H9 (cell line): ENCODE results near the gene SLC19A1. TPM values are rescaled to one million over a fixed set of nuclear protein-coding genes. Genes with fewer than 3 reads are reported as not detected.

ENCODE experiments used
- DNase-seq: peaks from one replicate; pipeline ENCODE4 v3.0.0-alpha.2; 2017
- H2AFZ ChIP-seq: one replicate; pipeline ENCODE4 v1.6.1; 2013; ENCODE audit warnings: mild to moderate bottlenecking, low read length, control low read depth, moderate library complexity
- H2AK5ac ChIP-seq: 2 replicates; pipeline ENCODE4 v1.6.1; 2013; ENCODE audit warnings: low read length, control low read depth, mixed read lengths; ENCODE audit not compliant: insufficient read length
- H2BK120ac ChIP-seq: one replicate; pipeline ENCODE4 v1.6.1; 2013; ENCODE audit warnings: low read depth, mild to moderate bottlenecking, low read length, control low read depth, inconsistent platforms; ENCODE audit not compliant: poor library complexity, severe bottlenecking
- H2BK12ac ChIP-seq: 2 replicates; pipeline ENCODE4 v1.6.1; 2013; ENCODE audit warnings: low read length, control low read depth, mixed read lengths, low read depth; ENCODE audit not compliant: insufficient read length
- H2BK15ac ChIP-seq: 2 replicates; pipeline ENCODE4 v1.6.1; 2013; ENCODE audit warnings: low read depth, low read length, control low read depth
- H2BK20ac ChIP-seq: one replicate; pipeline ENCODE4 v1.6.1; 2013; ENCODE audit warnings: low read depth, mild to moderate bottlenecking, low read length, control low read depth, inconsistent platforms; ENCODE audit not compliant: poor library complexity, severe bottlenecking
- H2BK5ac ChIP-seq: 2 replicates; pipeline ENCODE4 v1.6.1; 2013; ENCODE audit warnings: low read length, control low read depth, mixed read lengths; ENCODE audit not compliant: insufficient read length
- H3K14ac ChIP-seq: 2 replicates; pipeline ENCODE4 v1.6.1; 2013; ENCODE audit warnings: low read length, control low read depth; ENCODE audit not compliant: insufficient read depth
- H3K18ac ChIP-seq: 2 replicates; pipeline ENCODE4 v1.6.1; 2013; ENCODE audit warnings: low read depth, mild to moderate bottlenecking, mixed read lengths, low read length, control low read depth; ENCODE audit not compliant: insufficient read length
- H3K23ac ChIP-seq: 2 replicates; pipeline ENCODE4 v1.6.1; 2013; ENCODE audit warnings: low read length, control low read depth, mixed read lengths, low read depth; ENCODE audit not compliant: insufficient read length
- H3K23me2 ChIP-seq: 2 replicates; pipeline ENCODE4 v1.6.1; 2013; ENCODE audit warnings: low read depth, mild to moderate bottlenecking, mixed read lengths, low read length, control low read depth; ENCODE audit not compliant: insufficient read length, poor library complexity, severe bottlenecking
- H3K27ac ChIP-seq: 2 replicates; pipeline ENCODE4 v1.5.1; 2013; ENCODE audit warnings: low read length, control low read depth, mixed read lengths, low read depth; ENCODE audit not compliant: insufficient read length
- H3K27me3 ChIP-seq: 2 replicates; pipeline ENCODE4 v1.6.1; 2013; ENCODE audit warnings: low read length, control low read depth, inconsistent platforms; ENCODE audit not compliant: insufficient read depth
- H3K4ac ChIP-seq: 2 replicates; pipeline ENCODE4 v1.6.1; 2013; ENCODE audit warnings: low read depth, mild to moderate bottlenecking, control low read depth, inconsistent platforms, low read length, moderate library complexity
- H3K4me1 ChIP-seq: 2 replicates; pipeline ENCODE4 v1.6.1; 2013; ENCODE audit warnings: low read length, control low read depth, inconsistent platforms; ENCODE audit not compliant: insufficient read depth
- H3K4me2 ChIP-seq: 2 replicates; pipeline ENCODE4 v1.6.1; 2013; ENCODE audit warnings: low read length, control low read depth, mixed read lengths; ENCODE audit not compliant: insufficient read length, insufficient read depth
- H3K56ac ChIP-seq: 2 replicates; pipeline ENCODE4 v1.6.1; 2013; ENCODE audit warnings: low read depth, mild to moderate bottlenecking, mixed read lengths, low read length, control low read depth; ENCODE audit not compliant: insufficient read length
- H3K79me1 ChIP-seq: 2 replicates; pipeline ENCODE4 v1.6.1; 2013; ENCODE audit warnings: low read depth, mild to moderate bottlenecking, moderate library complexity, low read length, control low read depth, inconsistent platforms; ENCODE audit not compliant: insufficient read depth, poor library complexity, severe bottlenecking
- H3K79me2 ChIP-seq: 2 replicates; pipeline ENCODE4 v1.6.1; 2013; ENCODE audit warnings: low read length, control low read depth, inconsistent platforms; ENCODE audit not compliant: insufficient read depth
- H3K9ac ChIP-seq: 2 replicates; pipeline ENCODE4 v1.6.1; 2013; ENCODE audit warnings: low read length, control low read depth, mixed read lengths; ENCODE audit not compliant: insufficient read length; ENCODE audit errors: extremely low read depth
- H3K9me3 ChIP-seq: one replicate; pipeline ENCODE4 v1.6.1; 2013; ENCODE audit warnings: low read depth, low read length, inconsistent platforms; ENCODE audit not compliant: control insufficient read depth
- H3T11ph ChIP-seq: one replicate; pipeline ENCODE4 v1.6.1; 2013; ENCODE audit warnings: mild to moderate bottlenecking, low read length, control low read depth, inconsistent platforms
- H4K20me1 ChIP-seq: one replicate; pipeline ENCODE4 v1.6.1; 2013; ENCODE audit not compliant: control insufficient read depth, insufficient read length, insufficient read depth
- H4K5ac ChIP-seq: 2 replicates; pipeline ENCODE4 v1.6.1; 2013; ENCODE audit warnings: low read depth, mild to moderate bottlenecking, mixed read lengths, low read length, control low read depth; ENCODE audit not compliant: insufficient read length
- H4K8ac ChIP-seq: replicated peaks from 2 replicates; pipeline ENCODE4 v1.6.1; 2013; ENCODE audit warnings: low read length, control low read depth, mixed read lengths, low read depth; ENCODE audit not compliant: insufficient read length
- H4K91ac ChIP-seq: 2 replicates; pipeline ENCODE4 v1.6.1; 2013; ENCODE audit warnings: low read depth, mild to moderate bottlenecking, moderate library complexity, mixed read lengths, low read length, control low read depth; ENCODE audit not compliant: insufficient read length
- H3K27ac Mint-ChIP-seq, 3 experiments: 2 replicates in 2 of 3; 3 replicates in 1 of 3; pipeline ENCODE4 v1.8.0; 2020 to 2021; ENCODE audit warnings: mixed read lengths in 3 of 3, mild to moderate bottlenecking in 1 of 3, moderate library complexity in 1 of 3
- H3K27me3 Mint-ChIP-seq: 2 replicates; pipeline ENCODE4 v1.8.0; 2021; ENCODE audit warnings: low read depth, mild to moderate bottlenecking, moderate library complexity, mixed read lengths
- H3K36me3 Mint-ChIP-seq, 3 experiments: 2 replicates in 2 of 3; 3 replicates in 1 of 3; pipeline ENCODE4 v1.8.0; 2020 to 2021; ENCODE audit warnings: low read depth in 3 of 3, mixed read lengths in 3 of 3; ENCODE audit not compliant: insufficient read depth in 1 of 3
- H3K4me1 Mint-ChIP-seq, 2 experiments: 2 replicates each; pipeline ENCODE4 v1.8.0; 2020; ENCODE audit warnings: mixed read lengths in 2 of 2
- H3K4me3 Mint-ChIP-seq, 2 experiments: 2 replicates in 1 of 2; 3 replicates in 1 of 2; pipeline ENCODE4 v1.8.0; 2020 to 2021; ENCODE audit warnings: mild to moderate bottlenecking in 2 of 2, mixed read lengths in 2 of 2, moderate library complexity in 1 of 2
- H3K9me3 Mint-ChIP-seq, 2 experiments: 2 replicates in 1 of 2; 3 replicates in 1 of 2; pipeline ENCODE4 v1.8.0; 2020; ENCODE audit warnings: mild to moderate bottlenecking in 2 of 2, mixed read lengths in 2 of 2, moderate library complexity in 1 of 2
- WGBS: extraction: QIAGEN DNeasy Blood & Tissue Kit; methylation state at CpG from one replicate; pipeline ENCODE4 v1.1.7; 2013; ENCODE audit warnings: missing lambda C conversion rate, low lambda C conversion rate, mixed read lengths; ENCODE audit not compliant: insufficient read length; ENCODE audit errors: extremely low coverage; 5-methylcytosine and 5-hydroxymethylcytosine counted together
- total RNA-seq: library from RNA; stranded (reverse); gene quantifications from 2 replicates; pipeline ENCODE4 v1.2.1, GENCODE V29; 2021
- TF ChIP-seq, protein P1 (sequence below): fragments of 200-600 bp; sonication (generic); conservative IDR thresholded peaks from 3 replicates; pipeline ENCODE4 v1.8.0; 2021; ENCODE audit warnings: antibody characterized with exemption, mild to moderate bottlenecking

The SLC19A1 gene
- total RNA-seq, 1 experiment from 2014 or later, result 32.4 TPM

DNA sequence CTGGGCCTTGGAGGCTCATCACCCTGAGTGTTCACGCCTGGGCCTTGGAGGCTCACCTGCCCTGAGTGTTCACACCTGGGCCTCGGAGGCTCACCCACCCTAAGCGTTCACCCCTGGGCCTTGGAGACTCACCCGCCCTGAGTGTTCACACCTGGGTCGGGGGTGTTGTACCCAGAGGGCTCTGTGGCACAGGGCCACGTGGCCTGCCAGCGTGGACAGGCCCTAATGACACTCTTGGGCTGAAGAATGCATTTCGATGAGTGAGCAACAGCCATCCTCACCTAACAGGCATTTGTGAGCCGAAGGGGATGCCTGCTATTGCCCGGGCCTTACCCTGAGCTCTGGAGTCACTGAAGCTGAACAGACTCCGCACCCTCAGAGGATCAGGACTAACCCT lies 17.5 kb downstream of the SLC19A1 start:
- H3K4me1 Mint-ChIP-seq, result no peaks in the 10 kb centered on the region; a peak in 1 of 4 replicates
- no peak overlapping the region for H3K14ac ChIP-seq
- no peak overlapping the region for H3K9ac ChIP-seq
- no peak overlapping the region for H3K27ac Mint-ChIP-seq
- no peaks in the 10 kb centered on the region for H3K27me3 ChIP-seq
- H3K27ac ChIP-seq, result no peak overlapping the region
- H3K18ac ChIP-seq, result no peak overlapping the region
- WGBS, result no CpG with 5 or more reads among the region's 11 CpGs
- H2BK120ac ChIP-seq, result no peak overlapping the region
- no peak overlapping the region for H3T11ph ChIP-seq
- H4K20me1 ChIP-seq, result no peaks in the 10 kb centered on the region
- no peaks in the 10 kb centered on the region for H3K9me3 ChIP-seq
- no peak overlapping the region for H2AFZ ChIP-seq
- H4K91ac ChIP-seq, result no peak overlapping the region
- H2BK5ac ChIP-seq, result no peak overlapping the region
- H2AK5ac ChIP-seq, result no peak overlapping the region
- no peak overlapping the region for H4K8ac ChIP-seq
- no peak overlapping the region for H3K4ac ChIP-seq
- H4K5ac ChIP-seq, result no peak overlapping the region
- H2BK20ac ChIP-seq, result no peak overlapping the region
- H3K9me3 Mint-ChIP-seq, result peaks cover 25 to 32% of the 10 kb centered on the region in 2 experiments
- H2BK15ac ChIP-seq, result no peak overlapping the region
- no peaks in the 10 kb centered on the region for H3K4me1 ChIP-seq
- no peak overlapping the region for H3K4me2 ChIP-seq
- DNase-seq, result no peak
- peaks cover 5% of the 10 kb centered on the region; the same call in 1 of the 2 replicates for H3K27me3 Mint-ChIP-seq
- no peak overlapping the region for H3K4me3 Mint-ChIP-seq
- H3K23me2 ChIP-seq, result no peaks in the 10 kb centered on the region
- TF ChIP-seq, protein P1, sequence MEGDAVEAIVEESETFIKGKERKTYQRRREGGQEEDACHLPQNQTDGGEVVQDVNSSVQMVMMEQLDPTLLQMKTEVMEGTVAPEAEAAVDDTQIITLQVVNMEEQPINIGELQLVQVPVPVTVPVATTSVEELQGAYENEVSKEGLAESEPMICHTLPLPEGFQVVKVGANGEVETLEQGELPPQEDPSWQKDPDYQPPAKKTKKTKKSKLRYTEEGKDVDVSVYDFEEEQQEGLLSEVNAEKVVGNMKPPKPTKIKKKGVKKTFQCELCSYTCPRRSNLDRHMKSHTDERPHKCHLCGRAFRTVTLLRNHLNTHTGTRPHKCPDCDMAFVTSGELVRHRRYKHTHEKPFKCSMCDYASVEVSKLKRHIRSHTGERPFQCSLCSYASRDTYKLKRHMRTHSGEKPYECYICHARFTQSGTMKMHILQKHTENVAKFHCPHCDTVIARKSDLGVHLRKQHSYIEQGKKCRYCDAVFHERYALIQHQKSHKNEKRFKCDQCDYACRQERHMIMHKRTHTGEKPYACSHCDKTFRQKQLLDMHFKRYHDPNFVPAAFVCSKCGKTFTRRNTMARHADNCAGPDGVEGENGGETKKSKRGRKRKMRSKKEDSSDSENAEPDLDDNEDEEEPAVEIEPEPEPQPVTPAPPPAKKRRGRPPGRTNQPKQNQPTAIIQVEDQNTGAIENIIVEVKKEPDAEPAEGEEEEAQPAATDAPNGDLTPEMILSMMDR, result no peak
- no peaks in the 10 kb centered on the region for H3K79me1 ChIP-seq
- no peak overlapping the region for H2BK12ac ChIP-seq
- peaks cover 49 to 57% (median 50%) of the 10 kb centered on the region in 3 experiments for H3K36me3 Mint-ChIP-seq
- no peaks in the 10 kb centered on the region for H3K79me2 ChIP-seq
- no peak overlapping the region for H3K23ac ChIP-seq
- H3K56ac ChIP-seq, result no peak overlapping the region
